ENCODE results near the gene RUNX1. TPM values are rescaled to one million over a fixed set of nuclear protein-coding genes. Genes with fewer than 3 reads are reported as not detected.

The RUNX1 gene
- total and polyA plus RNA-seq, 7 donors = 8.7 to 230 (median 30.1) TPM

GRCh38 chr21:34822168-34822567, 226.9 kb downstream of the RUNX1 start:
- Histone ChIP-seq H3K4me3 (no peak overlapping the region), H3K9me3 (no peaks in the 10 kb centered on the region), H3K4me1 (peaks cover 20% of the 10 kb centered on the region), H3K27ac (no peak overlapping the region), H3K27me3 (ENCODE audit: insufficient read depth in 3 of 3, low read length in 2 of 3) (no peaks in the 10 kb centered on the region), H3K36me3 (ENCODE audit: insufficient read depth in 1 of 2, low read depth in 1 of 2) (peaks cover 8 to 85% of the 10 kb centered on the region in 2 donors)
- ATAC-seq = no peak
- intact Hi-C loops (cut with DNase I) = no loop called here
- WGBS, 3 donors = 89 to 93% (median 90%) methylated on average over 5 of the region's 5 CpGs
- DNase-seq = no peak
- TF ChIP-seq CTCF (IDR thresholded peaks at IDR 0.05) = no peak

- intact Hi-C loops (cut with DNase I) = no loop called here
Observed at GRCh38 chr21:34821717-34822116, 227.4 kb downstream of the RUNX1 start.

GRCh38 chr21:34820051-34820450, 229.1 kb downstream of the RUNX1 start:
- Histone ChIP-seq H3K36me3 (ENCODE audit: insufficient read depth in 1 of 2, low read depth in 1 of 2) (peaks cover 8 to 85% of the 10 kb centered on the region in 2 donors), H3K27me3 (ENCODE audit: insufficient read depth in 3 of 3, low read length in 2 of 3) (no peaks in the 10 kb centered on the region), H3K27ac (peak overlapping the region; percentile 48), H3K4me3 (no peak overlapping the region), H3K9me3 (no peaks in the 10 kb centered on the region), H3K4me1 (peaks cover 20% of the 10 kb centered on the region)
- DNase-seq (no peak), ATAC-seq (peak; percentile 6 to 33 (median 26))
- WGBS, 3 donors = 80 to 82% (median 81%) methylated on average over 9 of the region's 9 CpGs
- intact Hi-C loops (cut with DNase I) = no loop called here
- TF ChIP-seq CTCF (IDR thresholded peaks at IDR 0.05) = no peak

More at GRCh38 chr21:34821717-34822116, 227.4 kb downstream of the RUNX1 start:
- Histone ChIP-seq H3K36me3 (ENCODE audit: insufficient read depth in 1 of 2, low read depth in 1 of 2) (peaks cover 8 to 85% of the 10 kb centered on the region in 2 donors), H3K9me3 (no peaks in the 10 kb centered on the region), H3K27ac (no peak overlapping the region), H3K4me3 (no peak overlapping the region), H3K4me1 (peaks cover 20% of the 10 kb centered on the region), H3K27me3 (ENCODE audit: insufficient read depth in 3 of 3, low read length in 2 of 3) (no peaks in the 10 kb centered on the region)
- ATAC-seq (no peak), DNase-seq (no peak)
- TF ChIP-seq CTCF (IDR thresholded peaks at IDR 0.05) = no peak
- 85 to 96% (median 88%) methylated on average over 7 of the region's 7 CpGs for WGBS, 3 donors

GRCh38 chr21:34819357-34819999, 229.6 kb downstream of the RUNX1 start:
- peak overlapping the region; percentile 48 for H3K27ac ChIP-seq
- DNase-seq (peak in 1 of 2 donors; percentile 75), ATAC-seq (peak; percentile 68 to 90 (median 80))
- intact Hi-C loops (cut with DNase I) = no loop called here
- 33% methylated on average over 15 of the region's 15 CpGs for WGBS, 3 donors
- H3K4me3 ChIP-seq = no peak overlapping the region
- no peak for TF ChIP-seq CTCF (IDR thresholded peaks at IDR 0.05)
- no peaks in the 10 kb centered on the region for H3K27me3 ChIP-seq (ENCODE audit: insufficient read depth in 3 of 3, low read length in 2 of 3)
- peaks cover 8 to 85% of the 10 kb centered on the region in 2 donors for H3K36me3 ChIP-seq (ENCODE audit: insufficient read depth in 1 of 2, low read depth in 1 of 2)
- peaks cover 20% of the 10 kb centered on the region for H3K4me1 ChIP-seq
- H3K9me3 ChIP-seq = no peaks in the 10 kb centered on the region

Data from psoas muscle (tissue), 8 donors.